Bronchial epithelial cell (primary cell): ENCODE results near the gene GSG1L. TPM values are rescaled to one million over a fixed set of nuclear protein-coding genes. Genes with fewer than 3 reads are reported as not detected.

ENCODE experiments used
- DNase-seq: peaks from one replicate; pipeline ENCODE4 v3.0.0-alpha.2; 2010; ENCODE audit warnings: low read depth
- FAIRE-seq: peaks from 2 replicates; lab custom pipeline; 2011; peaks lifted over from hg19 to GRCh38; lab: Jason Lieb, UNC
- H3K27me3 ChIP-seq: 2 replicates; pipeline ENCODE4 v1.5.1; 2011; ENCODE audit warnings: low read length; ENCODE audit not compliant: control insufficient read depth, insufficient read depth
- H3K36me3 ChIP-seq: 2 replicates; pipeline ENCODE4 v1.5.1; 2011; ENCODE audit warnings: low read length; ENCODE audit not compliant: control insufficient read depth, insufficient read depth
- H3K4me3 ChIP-seq: 2 replicates; pipeline ENCODE4 v1.5.1; 2011; ENCODE audit warnings: mild to moderate bottlenecking, low read depth, low read length, control low read depth
- total RNA-seq: library from RNA; depleted of rRNA; stranded (reverse); fragments of >200 nt; gene quantifications from 2 replicates; pipeline ENCODE4 v1.2.1, GENCODE V29; 2014
- TF ChIP-seq, protein P1 (sequence below): IDR thresholded peaks from 2 replicates; pipeline ENCODE4 v1.5.1; 2011; ENCODE audit warnings: mild to moderate bottlenecking, moderate library complexity, low read length, control low read depth, inconsistent platforms; ENCODE audit not compliant: insufficient read depth, severe bottlenecking

GSG1L gene
- total RNA-seq, 1 donor from 2014 or later = not detected

DNA sequence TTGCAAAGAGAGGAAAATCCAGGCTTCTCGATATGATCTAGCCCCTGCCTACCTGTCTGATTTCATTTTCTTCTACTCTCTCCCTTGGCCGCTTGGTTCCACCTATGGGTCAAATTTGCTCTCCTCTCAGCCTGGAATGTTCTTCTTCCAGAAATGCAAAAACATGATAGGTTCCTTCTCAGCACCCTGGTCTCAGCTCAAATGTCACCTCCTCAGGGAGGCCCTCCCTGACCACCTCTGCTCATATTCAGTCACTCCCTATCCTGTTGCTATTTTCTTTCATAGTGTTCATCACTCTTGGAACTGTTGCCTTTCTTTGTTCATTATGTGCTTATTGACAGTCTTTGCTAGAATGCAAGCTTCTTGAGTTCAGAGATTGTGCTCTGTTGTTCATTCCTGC is 305.0 kb downstream of the GSG1L start:
- DNase-seq = no peak
- no peak overlapping the region for H3K4me3 ChIP-seq
- no peak for FAIRE-seq
- H3K36me3 ChIP-seq = peaks cover 14% of the 10 kb centered on the region
- no peaks in the 10 kb centered on the region for H3K27me3 ChIP-seq
- TF ChIP-seq, protein P1, sequence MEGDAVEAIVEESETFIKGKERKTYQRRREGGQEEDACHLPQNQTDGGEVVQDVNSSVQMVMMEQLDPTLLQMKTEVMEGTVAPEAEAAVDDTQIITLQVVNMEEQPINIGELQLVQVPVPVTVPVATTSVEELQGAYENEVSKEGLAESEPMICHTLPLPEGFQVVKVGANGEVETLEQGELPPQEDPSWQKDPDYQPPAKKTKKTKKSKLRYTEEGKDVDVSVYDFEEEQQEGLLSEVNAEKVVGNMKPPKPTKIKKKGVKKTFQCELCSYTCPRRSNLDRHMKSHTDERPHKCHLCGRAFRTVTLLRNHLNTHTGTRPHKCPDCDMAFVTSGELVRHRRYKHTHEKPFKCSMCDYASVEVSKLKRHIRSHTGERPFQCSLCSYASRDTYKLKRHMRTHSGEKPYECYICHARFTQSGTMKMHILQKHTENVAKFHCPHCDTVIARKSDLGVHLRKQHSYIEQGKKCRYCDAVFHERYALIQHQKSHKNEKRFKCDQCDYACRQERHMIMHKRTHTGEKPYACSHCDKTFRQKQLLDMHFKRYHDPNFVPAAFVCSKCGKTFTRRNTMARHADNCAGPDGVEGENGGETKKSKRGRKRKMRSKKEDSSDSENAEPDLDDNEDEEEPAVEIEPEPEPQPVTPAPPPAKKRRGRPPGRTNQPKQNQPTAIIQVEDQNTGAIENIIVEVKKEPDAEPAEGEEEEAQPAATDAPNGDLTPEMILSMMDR = no peak

DNA sequence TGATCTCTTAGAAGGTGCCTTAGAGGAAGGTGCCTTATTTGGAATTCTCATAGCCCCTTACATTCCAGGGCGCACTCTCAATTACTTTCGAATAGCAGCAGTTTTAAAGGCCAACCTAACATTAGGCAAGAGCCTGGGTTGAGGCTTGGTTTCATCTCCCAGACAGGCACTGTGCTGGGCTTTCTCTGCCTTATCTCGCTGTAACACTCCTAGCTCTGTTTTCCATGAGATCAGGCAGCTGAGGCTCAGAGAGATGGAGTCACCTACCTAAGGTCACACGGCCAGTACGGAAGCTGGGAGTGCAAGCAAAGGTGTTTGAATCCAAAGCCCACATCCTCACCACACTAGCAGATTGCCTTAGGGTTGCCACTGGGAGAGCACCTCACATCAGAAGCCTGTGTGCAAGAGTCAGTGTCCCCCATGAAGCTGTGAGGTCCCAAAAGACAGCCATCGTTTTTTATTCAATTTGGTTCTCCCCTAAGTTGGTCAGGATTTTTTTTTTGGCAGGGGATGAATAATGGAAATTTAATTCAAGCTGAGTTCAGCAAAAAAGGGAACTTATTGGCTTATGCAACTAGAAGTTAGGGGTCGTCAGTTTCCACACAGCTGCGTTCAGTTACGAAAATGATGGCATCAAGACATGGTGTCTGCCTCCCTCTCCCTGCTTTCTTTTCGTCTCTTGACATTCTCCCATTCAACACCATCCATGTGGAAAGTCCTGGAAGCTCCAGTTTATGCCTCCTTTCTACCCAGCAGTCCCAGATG is 307.1 kb downstream of the GSG1L start:
- FAIRE-seq (no peak), DNase-seq (no peak)
- TF ChIP-seq, protein P1 = no peak
- no peaks in the 10 kb centered on the region for H3K27me3 ChIP-seq
- peaks cover 10% of the 10 kb centered on the region for H3K36me3 ChIP-seq
- H3K4me3 ChIP-seq = no peak overlapping the region

DNA sequence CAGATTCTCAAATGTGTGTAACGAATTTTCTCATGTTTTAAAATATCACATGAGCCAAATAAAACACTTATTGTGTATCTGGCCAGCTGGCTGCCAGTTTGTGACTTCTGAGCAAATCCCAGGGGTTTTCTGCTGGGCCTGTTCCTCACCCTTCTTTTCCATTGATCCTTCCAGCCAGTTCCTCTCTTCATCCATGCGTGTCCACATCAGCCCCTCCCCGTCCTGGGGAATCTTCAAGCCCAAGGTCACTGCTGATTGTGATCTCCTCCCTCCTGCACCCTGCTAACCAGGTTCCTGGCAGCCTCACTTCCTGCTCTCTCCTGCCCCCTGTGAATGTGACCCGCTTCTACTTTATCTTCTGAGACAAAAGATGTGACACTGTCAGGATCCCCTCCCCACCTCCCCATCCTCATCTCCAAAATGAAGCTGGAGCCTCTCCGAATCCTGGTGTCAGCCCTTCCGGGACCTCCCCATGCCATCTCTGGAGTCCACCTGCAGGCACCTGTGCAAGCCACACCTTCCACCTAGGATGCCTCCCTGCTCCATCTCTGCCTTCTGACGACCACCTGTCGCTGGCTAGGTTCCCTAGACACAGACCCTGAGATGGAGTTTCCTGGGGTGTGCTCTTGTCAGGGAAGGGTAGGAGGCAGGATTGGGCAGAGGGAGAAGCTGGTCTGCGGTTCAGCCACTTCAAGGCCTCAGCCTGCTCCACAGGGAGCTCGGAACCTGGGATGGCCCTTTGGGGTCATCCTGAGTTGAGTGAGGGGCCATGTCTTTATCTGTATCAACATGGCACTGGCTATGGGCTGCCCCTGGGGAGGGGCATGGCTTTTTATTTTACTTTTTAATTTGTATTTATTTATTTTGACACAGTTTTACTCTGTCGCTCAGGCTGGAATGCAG is 308.5 kb downstream of the GSG1L start:
- Histone ChIP-seq H3K36me3 (peaks cover 7% of the 10 kb centered on the region), H3K27me3 (no peaks in the 10 kb centered on the region), H3K4me3 (no peak overlapping the region)
- DNase-seq = no peak
- FAIRE-seq = no peak
- TF ChIP-seq, protein P1 = no peak

DNA sequence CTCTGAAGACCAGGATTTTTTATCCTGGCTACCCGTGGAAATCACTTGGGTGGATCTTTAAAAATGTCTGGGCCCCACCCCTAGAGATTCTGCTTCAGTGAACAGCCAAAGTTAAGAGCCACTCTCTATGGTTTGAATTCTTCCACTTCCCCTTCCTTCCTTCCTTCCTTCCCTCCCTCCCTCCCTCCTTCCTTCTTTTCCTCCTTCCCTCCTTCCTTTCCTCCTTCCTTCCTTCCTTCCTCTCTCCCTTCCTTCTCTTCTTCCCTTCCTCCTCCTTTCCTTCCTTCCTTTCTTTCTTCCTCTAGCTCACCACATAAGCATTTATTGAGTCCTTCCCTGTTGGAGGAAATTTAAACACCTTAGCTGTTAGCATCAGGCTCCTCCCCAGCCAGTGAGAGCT is 310.0 kb downstream of the GSG1L start:
- Histone ChIP-seq H3K36me3 (peaks cover 8% of the 10 kb centered on the region), H3K4me3 (no peak overlapping the region), H3K27me3 (no peaks in the 10 kb centered on the region)
- TF ChIP-seq, protein P1 = no peak
- no peak for FAIRE-seq
- no peak for DNase-seq

DNA sequence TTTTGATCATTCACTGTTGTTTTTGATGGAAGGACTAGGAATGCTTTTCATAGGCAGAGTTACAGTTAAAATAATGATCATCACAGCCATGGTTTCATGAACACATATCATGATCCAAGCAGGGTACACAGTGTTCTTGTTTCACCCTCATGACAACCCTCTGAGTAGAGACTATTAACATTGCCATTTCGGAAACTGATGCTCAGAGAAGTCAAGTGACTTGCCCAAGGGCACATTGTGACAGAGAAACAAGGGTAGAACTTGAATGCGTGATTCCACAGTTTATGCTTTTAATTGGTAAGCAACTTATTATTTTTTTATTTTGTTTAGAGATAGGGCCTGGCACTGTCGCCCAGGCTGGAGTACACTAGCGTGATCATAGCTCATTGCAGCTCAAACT is 311.3 kb downstream of the GSG1L start:
- no peak for FAIRE-seq
- Histone ChIP-seq H3K4me3 (no peak overlapping the region), H3K36me3 (peaks cover 8% of the 10 kb centered on the region), H3K27me3 (no peaks in the 10 kb centered on the region)
- TF ChIP-seq, protein P1 = no peak
- DNase-seq = no peak
